ENCODE data around the gene GDF15. TPM values are rescaled to one million over a fixed set of nuclear protein-coding genes. Genes with fewer than 3 reads are reported as not detected.
"Not testable (repeated sequence)": the region's sequence is repeated elsewhere in the genome, so short reads cannot be mapped to it uniquely, and the experiment has no call there.

The GDF15 gene
- total RNA-seq, 1 donor from 2014 or later: 5.9 TPM

GRCh38 chr19:18362934-18363542 is 22.9 kb upstream of the GDF15 start:
- DNase-seq (ENCODE audit: low spot score): no peak

GRCh38 chr19:18363787-18364186 is 22.2 kb upstream of the GDF15 start:
- no peak for DNase-seq (ENCODE audit: low spot score)

GRCh38 chr19:18364277-18364825 is 21.6 kb upstream of the GDF15 start:
- DNase-seq (ENCODE audit: low spot score): not testable (repeated sequence)

- DNase-seq (ENCODE audit: low spot score): no peak
These were observed 21.0 kb upstream of the GDF15 start for GRCh38 chr19:18364826-18365528.

GRCh38 chr19:18366021-18366435 is 19.9 kb upstream of the GDF15 start:
- no peak for DNase-seq (ENCODE audit: low spot score)

- DNase-seq (ENCODE audit: low spot score): no peak
These were observed 17.3 kb upstream of the GDF15 start for GRCh38 chr19:18368504-18369222.

- DNase-seq (ENCODE audit: low spot score): no peak
These were observed 12.5 kb upstream of the GDF15 start for GRCh38 chr19:18373407-18373891.

- peak; percentile 96 for DNase-seq (ENCODE audit: low spot score)
These were observed 11.9 kb upstream of the GDF15 start for GRCh38 chr19:18373892-18374629.

- no peak for DNase-seq (ENCODE audit: low spot score)
These were observed 8.9 kb upstream of the GDF15 start for GRCh38 chr19:18377026-18377425.

GRCh38 chr19:18379803-18380747 is 5.9 kb upstream of the GDF15 start:
- no peak for DNase-seq (ENCODE audit: low spot score)

GRCh38 chr19:18380843-18381242 is 5.1 kb upstream of the GDF15 start:
- DNase-seq (ENCODE audit: low spot score): no peak

- not testable (repeated sequence) for DNase-seq (ENCODE audit: low spot score)
These were observed 2.3 kb upstream of the GDF15 start for GRCh38 chr19:18383622-18384021.

- DNase-seq (ENCODE audit: low spot score): no peak
These were observed 1.2 kb upstream of the GDF15 start for GRCh38 chr19:18384775-18385174.

- DNase-seq (ENCODE audit: low spot score): no peak
These were observed 641 bp upstream of the GDF15 start for GRCh38 chr19:18385359-18385674.

GRCh38 chr19:18386543-18387271 is 749 bp downstream of the GDF15 start:
- DNase-seq (ENCODE audit: low spot score): no peak

- DNase-seq (ENCODE audit: low spot score): peak; percentile 97
These were observed 2.4 kb downstream of the GDF15 start for GRCh38 chr19:18388100-18388959.

- no peak for DNase-seq (ENCODE audit: low spot score)
These were observed 3.2 kb downstream of the GDF15 start for GRCh38 chr19:18388960-18389725.

GRCh38 chr19:18389726-18390064 is 3.7 kb downstream of the GDF15 start:
- no peak for DNase-seq (ENCODE audit: low spot score)
